NCI-H345 treated with DMSO at 0.1 percent for 48 hours (cell line): Measurements from ENCODE around the gene DTD1.

Experiments used
- DNase-seq: peaks from one replicate; lab custom pipeline; 2025; ENCODE audit not compliant: unreplicated experiment; lab: John Stamatoyannopoulos, UW

DTD1 gene

DNA sequence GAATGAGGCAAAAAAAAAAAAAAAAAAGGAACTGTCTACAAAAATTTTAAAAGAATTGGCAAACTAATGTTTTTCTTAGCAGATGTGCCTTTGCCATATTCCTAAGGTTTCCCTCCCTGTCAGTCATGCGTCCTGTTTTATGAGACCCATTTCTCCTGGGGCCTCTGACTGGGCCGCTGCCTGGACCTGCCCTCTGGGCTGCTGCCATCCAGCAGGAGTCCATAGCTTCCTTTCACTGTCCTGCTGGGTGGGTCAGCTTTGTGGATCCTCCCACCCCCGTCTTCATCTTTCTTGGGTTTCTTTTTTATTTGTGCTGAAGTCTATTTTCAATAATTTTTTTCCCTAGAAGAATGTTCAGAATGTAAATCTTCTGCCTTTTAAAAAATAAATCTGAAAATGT lies 114.9 kb downstream of the DTD1 start:
- DNase-seq = no peak

DNA sequence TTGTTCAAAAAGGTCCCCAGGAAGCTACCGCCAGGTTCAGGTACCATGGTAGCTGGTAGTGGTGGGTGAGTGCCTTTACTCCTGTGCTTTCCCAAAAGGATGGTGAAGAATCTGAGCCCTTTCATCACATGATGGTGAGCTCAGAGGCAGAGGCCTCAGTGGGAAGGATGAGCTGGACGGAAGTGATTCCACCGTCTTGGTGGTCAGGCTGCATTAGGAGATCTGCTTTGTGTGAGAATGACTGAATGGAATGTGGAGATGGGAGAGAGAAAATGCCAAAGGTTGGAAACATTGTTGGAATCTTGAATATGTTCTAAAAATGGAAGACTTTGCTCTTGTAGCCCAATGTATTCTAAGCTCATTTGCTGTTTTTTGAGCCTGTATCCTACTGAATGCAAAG lies 117.6 kb downstream of the DTD1 start:
- DNase-seq = no peak

- DNase-seq = peak; percentile 24
Observed at GRCh38 chr20:18705910-18706309, 118.1 kb downstream of the DTD1 start.

DNA sequence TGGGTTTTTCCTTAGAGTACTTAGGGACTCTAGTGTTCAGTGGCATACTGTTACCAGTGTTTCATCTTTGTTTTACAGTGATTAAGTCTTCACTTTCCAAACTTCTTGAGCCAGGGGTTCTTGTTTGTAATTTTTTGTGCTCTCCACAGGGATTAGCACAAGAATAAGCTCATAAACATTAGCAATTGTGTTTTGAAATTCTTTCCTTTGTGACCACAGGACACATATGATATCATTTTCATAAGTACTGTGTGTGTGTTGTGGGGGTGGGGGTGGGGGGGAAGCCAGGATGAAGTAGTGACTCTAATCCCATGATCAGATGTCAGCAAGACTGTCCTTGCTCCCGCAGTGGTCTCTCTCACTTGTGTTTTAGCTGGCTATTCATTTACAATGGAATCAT lies 124.3 kb downstream of the DTD1 start:
- no peak for DNase-seq

- DNase-seq = no peak
Observed at GRCh38 chr20:18712882-18713281, 125.0 kb downstream of the DTD1 start.

DNA sequence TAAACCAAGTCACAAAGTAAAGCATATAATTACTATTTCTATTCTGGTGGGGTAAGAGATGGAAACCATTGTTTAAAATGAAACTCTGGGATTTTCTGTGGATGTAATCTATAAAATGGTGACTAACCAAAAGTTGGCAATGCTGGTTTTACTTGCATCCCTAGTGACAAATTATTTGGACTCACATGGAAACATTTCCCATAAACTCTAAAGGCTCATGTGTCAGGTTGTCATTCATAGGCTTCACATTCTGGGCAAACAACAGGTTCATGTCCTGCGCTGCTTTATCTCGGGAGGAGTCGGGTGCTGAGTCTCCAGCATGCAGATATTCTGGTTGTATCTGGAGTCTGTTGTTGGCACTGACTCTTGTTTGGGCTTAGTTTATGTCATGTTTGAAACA lies 127.7 kb downstream of the DTD1 start:
- DNase-seq = no peak

- DNase-seq = no peak
Observed at GRCh38 chr20:18717062-18717461, 129.2 kb downstream of the DTD1 start.

DNA sequence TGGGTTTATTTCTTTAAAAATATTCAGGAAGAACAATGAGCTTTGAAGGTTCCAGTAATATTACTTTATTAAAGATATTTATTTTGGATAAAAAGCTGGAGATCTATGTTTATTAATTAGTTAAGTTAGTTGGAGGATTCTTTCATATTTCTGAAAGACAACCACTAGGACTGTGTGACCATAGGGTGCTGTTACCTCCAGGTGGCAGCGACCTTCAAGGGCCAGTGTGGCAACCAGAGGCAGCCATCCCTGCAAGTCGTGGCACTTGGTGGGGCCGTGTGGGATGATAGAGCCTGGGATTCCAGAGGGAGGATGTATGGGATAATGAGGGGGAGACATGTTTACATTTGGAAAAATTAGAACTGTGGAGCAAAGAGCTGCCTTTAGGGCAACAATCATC lies 130.3 kb downstream of the DTD1 start:
- DNase-seq = no peak

DNA sequence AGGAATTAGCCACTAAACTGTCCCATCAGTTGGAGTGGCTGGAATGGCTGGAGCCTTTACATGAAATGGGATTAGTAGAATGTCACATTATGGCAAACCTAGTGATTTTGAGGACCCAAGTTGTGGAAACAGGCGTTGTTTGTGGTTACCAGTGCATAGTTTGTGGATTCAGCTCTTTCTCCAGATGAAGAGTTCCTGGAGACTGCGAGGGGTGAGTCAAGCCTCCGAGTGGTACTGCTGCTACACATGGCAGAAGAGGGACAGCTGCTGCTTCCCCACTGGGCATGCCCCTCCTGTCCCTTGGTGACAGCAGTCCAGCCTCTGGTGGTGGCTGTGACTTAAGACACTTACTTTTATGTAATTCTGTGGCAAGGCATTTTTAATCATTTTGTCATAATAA lies 131.6 kb downstream of the DTD1 start:
- no peak for DNase-seq

DNA sequence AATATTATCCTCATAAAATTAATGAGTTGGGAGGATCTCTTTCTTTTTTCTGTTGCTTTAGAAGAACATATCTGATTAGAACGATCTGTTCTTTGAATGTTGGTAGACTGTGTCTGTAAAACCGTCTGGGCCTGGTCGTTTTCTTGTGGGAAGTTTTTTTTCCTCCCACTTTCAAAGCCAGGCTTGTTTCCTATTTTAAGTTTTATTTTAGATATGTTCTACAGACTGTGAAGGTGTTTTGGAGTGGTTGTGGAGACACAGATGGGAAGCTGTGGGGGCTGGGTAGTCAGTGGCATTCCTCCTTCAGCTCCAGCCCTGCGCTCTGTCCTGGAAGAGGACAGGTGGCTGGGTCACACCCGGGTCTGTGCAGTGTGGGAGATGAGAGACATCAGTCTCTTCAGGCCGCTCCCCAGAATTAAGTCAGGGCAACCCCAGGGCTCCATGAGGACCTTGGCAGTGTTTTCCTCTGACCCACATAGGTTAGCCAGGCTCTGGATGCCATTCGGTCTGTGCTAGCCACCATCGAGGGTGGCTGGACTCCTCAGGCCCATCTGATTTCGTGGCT lies 133.8 kb downstream of the DTD1 start:
- DNase-seq = no peak

DNA sequence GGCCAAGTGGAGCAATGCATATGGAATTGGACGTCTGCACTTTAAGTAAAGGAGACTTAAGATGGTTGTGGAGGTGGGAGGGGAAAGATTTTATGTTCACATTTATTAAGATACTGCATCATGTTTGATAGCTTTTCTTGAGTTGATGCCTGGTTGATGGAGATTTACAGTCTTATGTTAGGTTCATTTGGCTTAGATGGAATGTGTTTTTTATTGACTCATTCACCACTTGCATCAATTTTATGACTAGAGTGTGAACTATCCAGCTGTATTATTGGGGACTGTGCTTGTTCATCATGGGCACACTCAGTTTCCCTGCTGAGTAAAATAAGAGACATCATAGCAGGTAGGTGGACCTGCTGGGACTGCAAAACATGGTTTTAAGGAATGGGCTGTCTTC lies 134.5 kb downstream of the DTD1 start:
- DNase-seq = no peak

DNA sequence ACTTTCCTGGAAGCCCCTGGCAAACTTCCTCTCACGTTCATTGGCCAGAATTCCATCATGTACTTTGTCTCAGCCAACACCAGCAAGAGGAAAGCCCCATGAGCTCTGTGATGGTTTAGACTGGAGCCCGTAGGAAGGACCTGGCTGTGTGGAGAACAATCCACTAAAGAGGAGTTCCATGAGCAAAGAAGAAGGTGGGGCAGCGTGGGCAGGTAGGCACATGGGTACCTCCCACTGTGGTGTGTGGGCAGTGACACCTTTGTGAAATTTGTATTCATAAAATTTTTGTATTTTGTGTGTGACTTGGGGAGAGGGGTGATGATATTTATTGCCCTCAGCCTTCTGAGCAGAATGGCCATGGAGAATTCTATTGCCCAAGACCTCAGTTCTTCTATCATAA lies 136.2 kb downstream of the DTD1 start:
- no peak for DNase-seq

DNA sequence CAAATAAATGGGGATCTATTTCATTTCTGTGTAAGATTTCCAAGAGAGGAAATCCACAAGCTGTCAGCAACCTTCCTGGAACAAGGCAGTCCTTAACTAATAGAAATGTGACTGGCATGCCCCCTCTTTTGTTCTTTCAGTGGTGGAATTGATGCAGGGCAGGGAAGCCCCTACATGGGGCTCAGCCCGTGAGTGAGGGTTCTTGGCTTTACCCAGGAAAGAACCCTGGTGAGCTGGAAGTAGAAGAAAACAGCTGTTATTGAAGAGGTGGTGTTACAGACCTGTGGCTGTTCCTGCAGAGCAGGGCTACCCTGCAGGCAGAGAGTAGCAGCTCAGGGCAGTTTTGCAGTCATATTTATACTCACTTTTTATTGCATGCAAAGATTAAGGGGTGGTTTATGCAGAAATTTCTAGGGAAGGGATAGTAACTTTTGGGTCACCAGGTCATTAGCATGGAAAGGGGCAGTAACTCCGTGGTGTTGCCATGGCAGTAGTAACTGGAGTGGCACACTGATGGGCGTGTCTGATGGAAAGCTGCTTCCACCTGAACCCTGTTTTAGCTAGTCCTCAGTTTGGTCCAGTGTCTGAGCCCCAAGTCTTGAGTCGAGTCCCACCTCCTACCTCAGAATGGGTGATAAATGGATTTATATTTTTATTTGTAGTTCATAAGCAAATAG lies 137.1 kb downstream of the DTD1 start:
- DNase-seq = no peak

GRCh38 chr20:18727032-18727508 lies 139.2 kb downstream of the DTD1 start:
- peak; percentile 71 for DNase-seq

DNA sequence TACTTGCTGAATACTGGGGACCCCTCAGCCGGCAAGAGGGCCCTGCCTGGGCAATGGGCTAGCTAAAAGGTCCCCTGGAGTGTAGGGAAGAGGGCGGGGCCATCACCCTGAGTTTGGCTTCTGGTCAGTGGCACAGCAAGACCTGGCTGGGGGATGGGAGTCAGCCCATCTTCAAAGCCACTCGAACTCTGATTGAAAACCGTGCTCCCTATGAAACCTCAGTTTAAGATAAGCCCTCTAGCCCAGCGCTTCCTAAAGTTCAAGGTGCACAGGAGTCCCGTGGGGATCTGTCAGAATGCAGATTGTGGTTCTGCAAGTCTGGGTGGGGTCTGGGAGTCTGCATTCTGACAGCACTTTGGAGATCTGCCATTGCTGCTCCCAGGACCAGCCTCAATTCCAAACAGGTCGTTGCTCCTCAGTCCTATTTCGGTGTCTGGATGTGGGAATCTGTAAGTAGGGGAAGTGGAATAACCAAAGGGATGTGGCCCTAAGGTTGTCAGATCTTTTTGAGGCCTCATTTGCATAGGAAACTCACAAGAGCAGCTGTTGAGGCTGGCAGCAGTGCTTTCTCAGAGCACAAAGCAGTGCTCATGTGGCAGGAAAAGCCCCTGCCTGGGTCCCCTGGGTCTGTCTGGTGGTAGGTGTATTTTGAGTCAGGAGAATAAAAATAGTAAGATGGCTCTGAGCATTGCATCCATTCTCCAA lies 140.5 kb downstream of the DTD1 start:
- no peak for DNase-seq

GRCh38 chr20:18728870-18729224 lies 141.0 kb downstream of the DTD1 start:
- DNase-seq = no peak

DNA sequence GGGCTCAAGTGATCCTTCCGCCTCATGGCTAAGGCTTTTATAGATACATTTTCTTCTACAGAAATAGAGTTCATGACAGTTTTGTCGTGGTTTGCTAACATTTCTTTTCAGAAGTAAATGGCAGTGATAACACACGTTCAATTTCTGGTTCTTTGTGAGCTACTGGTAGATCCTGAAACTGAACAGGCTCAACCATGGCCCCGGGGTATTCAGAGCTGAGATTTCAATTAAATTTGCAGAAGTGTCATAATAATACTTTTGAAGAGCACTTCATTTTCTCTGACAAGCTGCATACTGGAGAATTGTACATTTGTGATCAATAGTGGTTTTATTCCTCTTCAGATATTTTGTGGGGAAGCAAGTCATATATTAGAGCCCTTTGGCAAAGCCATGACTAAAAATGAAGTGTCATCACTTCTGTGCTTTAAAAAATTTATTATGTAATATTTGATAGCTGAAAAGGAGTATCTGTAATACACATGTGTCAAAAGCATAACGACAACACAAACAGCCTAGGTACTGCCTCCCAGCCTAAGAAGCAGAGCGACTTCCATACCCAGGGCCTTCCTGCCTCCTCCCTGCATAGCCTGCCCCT lies 141.5 kb downstream of the DTD1 start:
- no peak for DNase-seq

DNA sequence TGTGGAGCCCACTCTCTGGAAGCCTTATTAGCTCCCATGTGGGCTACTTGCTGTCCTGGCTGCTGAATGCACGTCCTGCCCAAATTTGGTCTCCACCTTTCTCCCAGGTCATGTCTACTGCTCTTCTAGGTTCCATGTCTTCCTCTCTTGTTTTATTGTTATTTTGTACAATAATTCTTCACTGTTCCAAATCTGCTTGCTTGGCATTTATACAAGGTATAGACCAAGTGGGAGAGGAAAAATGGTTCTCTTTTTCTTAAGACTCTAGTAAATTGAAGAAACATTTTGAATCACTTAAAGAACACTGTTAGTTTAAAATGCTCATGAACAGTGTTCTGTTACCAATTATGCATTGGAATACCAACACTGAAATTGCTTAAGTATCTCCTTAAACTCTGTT lies 144.1 kb downstream of the DTD1 start:
- DNase-seq = no peak

DNA sequence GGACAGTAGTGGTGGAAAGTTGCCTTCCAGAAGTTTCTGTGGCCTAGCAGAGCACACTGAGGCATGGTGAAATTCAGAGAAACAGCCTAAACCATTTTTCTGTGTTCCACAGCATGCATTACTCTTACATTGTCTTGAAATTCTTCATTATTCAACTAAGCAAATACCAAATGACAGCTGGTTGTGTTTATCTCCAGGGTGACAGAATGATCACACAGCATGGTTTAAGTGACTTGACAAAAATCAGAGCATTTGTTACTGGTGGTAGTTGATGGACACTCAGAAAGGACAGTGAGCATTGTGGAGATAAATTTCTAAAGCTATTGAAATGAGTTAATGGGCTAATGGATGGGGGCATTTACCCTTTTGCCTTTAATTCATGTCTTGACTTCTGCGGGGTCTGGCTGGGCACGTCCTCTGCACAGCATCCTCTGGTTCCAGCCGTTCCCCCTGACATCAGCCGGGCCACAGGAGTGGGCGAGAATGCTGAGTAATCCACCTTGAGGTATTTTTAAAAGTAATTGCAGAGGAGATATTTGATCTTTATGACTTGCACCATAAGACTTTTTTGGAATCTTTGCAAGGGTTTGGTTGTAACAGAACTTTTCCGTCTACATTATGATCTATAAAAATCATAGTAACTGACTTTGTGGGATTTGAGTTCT lies 146.8 kb downstream of the DTD1 start:
- no peak for DNase-seq

- DNase-seq = no peak
Observed at GRCh38 chr20:18737140-18737539, 149.3 kb downstream of the DTD1 start.

GRCh38 chr20:18738055-18738454 lies 150.2 kb downstream of the DTD1 start:
- no peak for DNase-seq

DNA sequence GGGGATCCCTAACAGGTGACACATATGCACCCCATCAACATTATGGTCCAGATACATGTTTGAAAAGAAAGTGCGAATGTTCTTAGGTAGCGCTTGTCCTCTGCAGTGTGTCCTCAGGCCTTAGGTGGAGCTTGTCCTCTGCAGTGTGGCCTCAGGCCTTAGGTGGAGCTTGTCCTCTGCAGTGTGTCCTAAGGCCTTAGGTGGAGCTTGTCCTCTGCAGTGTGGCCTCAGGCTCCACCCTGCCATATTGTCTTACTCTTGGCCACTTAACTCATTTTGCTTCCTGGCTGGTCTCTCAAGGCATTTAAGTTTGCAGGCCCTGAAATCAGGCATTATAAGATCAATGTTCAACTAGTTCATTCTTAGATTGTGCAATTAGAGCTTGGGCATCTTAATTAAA lies 151.0 kb downstream of the DTD1 start:
- no peak for DNase-seq
